IPS-18c (cell line): Measurements from ENCODE around the gene CATSPER3.
A peak's percentile ranks its signal among the peaks of the same experiment; 100 is the strongest.

ENCODE experiments used
- H3K4me3 ChIP-seq: 2 replicates; pipeline ENCODE4 v1.7.0; 2013; ENCODE audit warnings: low read depth, mild to moderate bottlenecking, low read length, moderate library complexity; ENCODE audit not compliant: insufficient read depth
- H3K9me3 ChIP-seq: one replicate; pipeline ENCODE4 v1.6.1; 2013; ENCODE audit warnings: mild to moderate bottlenecking, low read length, moderate library complexity; ENCODE audit not compliant: control insufficient read depth, insufficient read depth

Gene CATSPER3

DNA sequence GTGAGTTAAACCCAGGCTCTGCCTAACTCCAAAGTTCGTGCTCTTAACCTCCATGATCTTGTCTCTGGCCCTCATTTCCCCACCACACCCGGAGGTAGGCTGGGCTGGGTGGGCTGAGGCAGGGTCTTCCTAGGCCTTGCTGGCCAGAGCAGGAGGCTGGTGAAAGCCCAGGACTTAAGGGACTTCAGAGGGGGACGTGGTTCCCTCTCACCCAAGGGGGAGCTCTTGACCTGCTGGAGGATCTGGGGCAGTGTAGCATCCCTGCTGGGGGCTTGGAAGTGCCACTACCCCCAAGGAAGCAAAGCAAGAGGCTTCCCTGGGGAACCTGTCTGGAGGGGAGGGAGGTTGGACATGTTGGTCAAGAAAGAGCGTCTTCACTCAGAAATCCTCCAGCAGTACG is 51.6 kb downstream of the CATSPER3 start:
- no peaks in the 10 kb centered on the region for H3K9me3 ChIP-seq
- H3K4me3 ChIP-seq: no peak overlapping the region

DNA sequence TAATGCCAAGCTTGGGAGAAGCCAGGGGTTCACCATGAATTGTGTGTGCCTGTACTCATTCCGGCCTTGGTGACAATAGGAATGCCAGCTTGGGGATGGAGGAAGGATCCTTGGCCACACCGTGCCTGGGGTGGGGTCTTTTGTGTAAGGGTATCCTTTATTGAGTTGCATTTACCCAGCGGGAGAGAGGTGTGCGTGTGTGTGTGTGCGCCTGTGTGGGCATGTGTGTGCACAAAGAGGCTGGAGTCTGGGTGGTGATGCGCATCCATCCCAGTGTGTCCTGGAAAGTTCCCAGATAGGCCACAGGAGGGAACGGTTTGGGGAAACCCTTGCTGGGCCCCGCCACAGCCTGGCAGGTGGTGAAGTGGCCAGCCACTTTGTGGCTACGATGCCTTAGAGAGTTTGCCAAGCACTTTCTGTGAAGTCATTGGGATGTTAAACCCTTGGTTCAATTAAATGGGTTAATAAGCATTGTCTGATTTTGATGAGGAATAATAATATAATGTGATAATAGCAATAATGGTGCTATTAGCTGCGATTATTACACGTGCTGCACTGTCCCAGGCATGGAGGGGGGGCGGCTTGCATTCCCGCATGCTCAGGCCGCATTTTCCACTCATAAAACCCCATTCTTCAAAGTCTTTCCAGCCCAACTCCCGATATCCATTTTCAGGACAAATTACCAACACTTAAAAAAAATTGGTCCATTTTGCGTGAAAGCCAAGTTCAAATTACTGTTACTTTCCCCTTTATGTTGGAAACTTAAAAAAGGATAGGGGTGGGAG is 52.6 kb downstream of the CATSPER3 start:
- Histone ChIP-seq H3K9me3 (no peaks in the 10 kb centered on the region), H3K4me3 (no peak overlapping the region)

DNA sequence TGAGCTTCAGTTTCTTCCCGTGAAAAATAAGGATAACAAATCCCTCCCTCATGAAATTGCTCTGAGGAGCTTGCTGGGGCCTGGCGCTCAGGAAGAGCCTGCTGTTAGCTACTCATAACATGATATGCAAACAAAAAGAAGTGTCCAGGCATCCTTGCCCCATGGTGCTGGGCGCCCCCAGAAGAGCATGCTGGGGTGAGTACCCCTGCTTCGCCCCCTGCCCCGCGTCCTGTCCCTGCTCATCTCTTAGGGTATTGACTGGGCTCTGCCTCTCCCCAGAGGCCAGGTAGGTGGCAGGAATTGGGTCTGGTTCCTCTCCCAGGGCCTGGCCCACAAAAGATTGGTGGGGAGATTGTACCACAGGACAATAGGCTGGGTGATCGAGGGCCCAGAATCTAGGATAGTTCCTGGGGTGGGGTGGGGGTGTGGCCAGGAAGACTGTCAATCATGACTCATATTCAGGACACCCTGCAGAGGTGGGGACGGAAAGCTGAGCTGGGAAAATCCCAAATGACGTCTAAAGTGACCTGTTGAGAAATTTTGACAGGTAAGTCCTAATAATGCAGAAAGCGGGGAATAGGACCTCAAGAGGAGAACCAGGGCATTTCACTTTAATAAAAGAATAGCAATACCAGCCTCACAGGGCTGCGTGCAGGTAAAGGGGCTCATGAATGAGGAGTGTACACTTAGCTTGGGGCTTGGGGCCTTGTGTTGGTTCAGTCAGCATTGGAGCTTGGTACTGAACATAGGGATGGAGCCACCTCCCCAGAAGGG is 57.4 kb downstream of the CATSPER3 start:
- H3K4me3 ChIP-seq: no peak overlapping the region
- no peaks in the 10 kb centered on the region for H3K9me3 ChIP-seq

DNA sequence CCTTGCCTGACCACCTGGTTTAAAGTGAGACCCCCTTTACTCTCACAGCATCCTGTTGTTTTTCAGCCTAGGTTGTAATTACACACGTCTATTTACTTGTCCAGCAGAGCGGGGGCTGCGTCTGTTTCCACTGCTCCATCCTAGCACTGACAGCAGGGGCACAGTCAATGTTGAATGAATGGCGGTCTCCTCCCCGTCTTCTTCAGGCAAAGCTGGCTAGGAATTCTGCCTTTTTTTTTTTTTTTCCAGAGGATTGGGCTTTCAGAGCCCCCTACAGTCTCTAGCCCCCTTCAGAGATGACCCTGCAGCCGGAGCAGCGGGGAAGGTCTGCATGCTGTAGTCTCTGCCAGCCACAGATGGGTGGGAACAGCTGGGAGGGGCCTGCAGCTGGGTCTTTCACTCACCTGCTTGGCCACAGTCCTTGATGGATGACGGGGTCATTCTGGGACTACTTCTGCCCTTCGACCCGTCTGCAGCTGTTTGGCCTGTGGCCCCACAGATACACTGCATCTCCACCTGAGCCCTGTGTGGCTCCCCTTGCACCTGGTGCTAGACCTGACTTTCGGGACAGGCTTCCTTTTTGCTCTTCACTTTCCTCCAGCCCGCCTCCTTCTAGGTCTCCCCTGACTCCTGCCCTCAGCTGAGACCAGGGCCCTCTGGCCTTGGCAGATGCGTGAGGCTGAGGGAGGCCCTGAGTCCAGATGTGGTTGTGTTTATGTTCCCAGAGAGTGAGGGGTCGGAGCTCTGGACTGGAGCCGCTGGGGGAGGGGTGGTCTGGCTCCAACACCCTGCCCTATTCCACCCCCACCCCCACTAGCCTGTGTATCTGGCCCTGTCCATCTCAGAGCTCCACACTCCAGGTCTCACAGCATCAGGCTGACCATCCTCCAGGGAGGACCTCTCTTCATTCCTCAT is 58.3 kb downstream of the CATSPER3 start:
- no peaks in the 10 kb centered on the region for H3K9me3 ChIP-seq
- no peak overlapping the region for H3K4me3 ChIP-seq

GRCh38 chr5:135026645-135027265 is 59.0 kb downstream of the CATSPER3 start:
- H3K4me3 ChIP-seq: no peak overlapping the region

DNA sequence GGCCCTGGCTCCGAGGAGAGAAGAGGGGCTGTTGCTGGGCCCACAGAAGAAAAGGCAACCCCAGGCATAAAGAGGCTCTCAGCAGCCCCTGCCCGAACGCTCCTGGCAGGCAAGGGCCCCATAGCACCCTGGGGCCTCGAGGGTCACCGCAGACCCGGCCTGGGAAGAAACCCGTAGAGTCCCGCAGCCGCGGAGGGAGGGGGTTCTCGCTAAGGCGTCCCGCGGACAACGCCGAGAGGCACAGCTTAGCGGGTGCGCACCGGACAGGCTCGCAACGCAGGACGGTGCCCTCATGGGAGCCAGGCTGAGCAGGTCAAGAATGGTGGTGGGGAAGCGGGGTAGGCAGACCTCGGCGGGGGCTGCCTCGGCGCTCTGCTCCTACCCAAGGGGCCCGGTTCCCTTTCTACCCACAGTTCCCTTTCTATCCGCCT is 59.6 kb downstream of the CATSPER3 start:
- no peaks in the 10 kb centered on the region for H3K9me3 ChIP-seq
- H3K4me3 ChIP-seq: no peak overlapping the region

More at GRCh38 chr5:135026645-135027265, 59.0 kb downstream of the CATSPER3 start:
- no peaks in the 10 kb centered on the region for H3K9me3 ChIP-seq

DNA sequence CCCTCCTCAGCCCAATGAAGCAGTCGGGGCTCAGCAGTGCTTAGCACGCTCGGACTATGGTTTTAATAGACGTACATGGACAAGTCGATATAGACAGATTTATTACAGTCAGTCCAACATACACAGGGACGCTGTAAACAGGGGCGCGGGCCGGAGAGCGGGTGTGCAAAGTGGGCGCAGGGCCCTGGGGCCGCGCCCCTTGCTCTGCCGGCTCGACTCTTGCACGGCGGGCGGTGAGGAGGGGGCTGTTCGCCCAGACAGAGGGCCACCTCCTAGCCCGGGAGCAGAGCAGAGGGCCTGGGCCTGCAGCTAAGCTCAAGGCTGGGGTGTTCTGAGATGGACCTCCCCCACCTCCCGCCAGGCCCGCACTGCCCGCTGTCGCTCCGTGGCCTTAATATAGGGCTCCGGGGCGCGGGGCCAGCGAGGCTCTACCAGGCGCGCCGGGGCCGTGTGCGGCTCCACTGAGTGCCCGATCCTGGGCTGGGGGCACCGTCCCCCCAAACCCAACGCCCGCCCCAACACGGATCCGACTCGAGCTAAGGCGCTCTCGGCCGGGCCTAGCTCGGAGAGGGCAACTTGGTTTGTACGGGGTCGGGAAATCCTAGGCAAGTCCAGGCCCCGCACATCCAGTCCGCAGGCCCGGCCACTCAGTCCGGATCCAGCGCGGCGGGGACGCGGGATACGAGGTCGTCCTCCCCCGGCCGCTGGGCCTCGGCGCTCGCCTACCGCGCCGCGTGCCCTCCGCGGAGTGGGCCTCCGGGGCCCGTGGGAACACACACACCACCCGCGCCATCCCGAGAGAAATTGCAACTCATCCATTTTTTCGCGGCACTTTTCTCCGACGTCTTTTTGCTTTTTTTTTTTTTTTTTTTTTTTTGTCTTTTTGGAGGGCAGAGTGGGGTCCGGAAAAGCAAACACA is 60.2 kb downstream of the CATSPER3 start:
- no peaks in the 10 kb centered on the region for H3K9me3 ChIP-seq
- no peak overlapping the region for H3K4me3 ChIP-seq

- peak overlapping the region; percentile 28 for H3K4me3 ChIP-seq
- H3K9me3 ChIP-seq: no peaks in the 10 kb centered on the region
Measured at GRCh38 chr5:135028791-135029476, 61.2 kb downstream of the CATSPER3 start.

DNA sequence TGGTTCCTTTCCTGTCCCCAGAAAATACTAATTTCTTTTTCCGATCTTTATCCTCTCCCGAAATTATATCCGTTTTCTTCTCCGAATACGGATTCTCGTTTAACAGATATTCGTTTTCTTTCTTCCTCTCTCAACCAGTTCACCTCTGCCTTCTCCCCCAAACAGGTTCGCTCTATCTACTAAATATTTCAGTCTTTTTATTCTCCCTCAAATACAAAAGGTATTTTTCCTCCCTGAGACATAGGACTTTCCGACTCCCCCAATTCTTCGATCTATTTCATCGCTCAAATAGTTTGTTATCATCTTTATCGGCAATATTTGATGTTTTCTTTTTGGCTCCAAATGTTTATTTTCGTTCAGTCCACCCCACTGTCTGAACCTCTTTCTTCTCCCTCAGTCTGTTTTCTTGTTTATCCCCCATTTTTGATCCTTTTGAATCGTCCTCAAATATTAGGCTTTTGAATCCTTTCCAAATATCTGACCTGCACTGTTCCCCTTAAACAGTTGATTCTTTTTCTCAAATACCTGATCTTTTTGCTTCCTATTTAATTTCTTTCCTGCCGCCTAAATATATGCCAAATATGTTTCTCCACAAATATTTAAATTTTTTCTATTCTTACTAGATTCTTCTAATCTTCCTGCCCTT is 61.9 kb downstream of the CATSPER3 start:
- no peak overlapping the region for H3K4me3 ChIP-seq
- no peaks in the 10 kb centered on the region for H3K9me3 ChIP-seq

GRCh38 chr5:135030123-135030955 is 62.6 kb downstream of the CATSPER3 start:
- peak overlapping the region; percentile 36; the same call in 1 of the 2 replicates for H3K4me3 ChIP-seq
- no peaks in the 10 kb centered on the region for H3K9me3 ChIP-seq

- H3K4me3 ChIP-seq: peak overlapping the region; percentile 36; the same call in 1 of the 2 replicates
- no peaks in the 10 kb centered on the region for H3K9me3 ChIP-seq
Measured at GRCh38 chr5:135030956-135031812, 63.5 kb downstream of the CATSPER3 start.

- no peak overlapping the region; the same call in 1 of the 2 replicates for H3K4me3 ChIP-seq
- H3K9me3 ChIP-seq: no peaks in the 10 kb centered on the region
Measured at GRCh38 chr5:135031813-135032694, 64.3 kb downstream of the CATSPER3 start.

DNA sequence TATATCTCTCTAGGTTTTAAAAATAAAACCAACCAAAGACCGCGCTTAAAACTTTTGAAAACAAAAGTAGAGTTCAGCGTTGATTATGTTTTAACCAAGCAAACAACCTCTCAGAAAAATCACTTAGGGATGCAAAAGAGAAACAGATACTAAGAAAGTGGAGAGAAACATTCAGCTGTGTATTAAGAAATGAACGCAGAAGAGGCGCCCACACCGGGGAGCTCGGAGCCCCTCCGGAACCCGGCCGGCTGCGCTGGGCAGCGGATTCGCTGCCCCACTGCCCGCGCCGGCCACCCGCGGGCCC is 64.9 kb downstream of the CATSPER3 start:
- no peak overlapping the region for H3K4me3 ChIP-seq
- no peaks in the 10 kb centered on the region for H3K9me3 ChIP-seq
